Fibroblast of upper back skin (primary cell): ENCODE measurements around the gene EEF1A2.
A peak's percentile ranks its signal among the peaks of the same experiment; 100 is the strongest.

Source experiments
- DNase-seq: peaks from one replicate; pipeline ENCODE4 v3.0.0-alpha.2; 2013

Gene EEF1A2

DNA sequence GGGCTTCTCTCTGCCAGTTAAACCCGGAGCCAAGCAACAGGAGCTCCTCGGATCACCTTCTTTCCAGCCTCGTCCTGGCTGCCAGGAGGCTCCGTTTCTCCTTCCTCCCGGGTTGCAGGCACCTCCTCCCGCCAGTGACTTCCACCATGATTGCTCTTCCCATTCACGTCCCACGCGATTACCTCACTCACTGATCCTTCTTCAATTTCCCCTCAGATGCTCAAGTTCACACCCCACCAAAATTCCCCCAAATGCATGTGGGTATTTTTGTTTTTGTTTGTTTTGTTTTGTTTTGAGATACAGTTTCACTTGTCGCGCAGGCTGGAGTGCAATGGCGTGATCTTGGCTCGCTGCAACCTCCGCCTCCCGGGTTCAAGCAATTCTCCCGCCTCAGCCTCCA, 51.6 kb downstream of the EEF1A2 start:
- no peak for DNase-seq

DNA sequence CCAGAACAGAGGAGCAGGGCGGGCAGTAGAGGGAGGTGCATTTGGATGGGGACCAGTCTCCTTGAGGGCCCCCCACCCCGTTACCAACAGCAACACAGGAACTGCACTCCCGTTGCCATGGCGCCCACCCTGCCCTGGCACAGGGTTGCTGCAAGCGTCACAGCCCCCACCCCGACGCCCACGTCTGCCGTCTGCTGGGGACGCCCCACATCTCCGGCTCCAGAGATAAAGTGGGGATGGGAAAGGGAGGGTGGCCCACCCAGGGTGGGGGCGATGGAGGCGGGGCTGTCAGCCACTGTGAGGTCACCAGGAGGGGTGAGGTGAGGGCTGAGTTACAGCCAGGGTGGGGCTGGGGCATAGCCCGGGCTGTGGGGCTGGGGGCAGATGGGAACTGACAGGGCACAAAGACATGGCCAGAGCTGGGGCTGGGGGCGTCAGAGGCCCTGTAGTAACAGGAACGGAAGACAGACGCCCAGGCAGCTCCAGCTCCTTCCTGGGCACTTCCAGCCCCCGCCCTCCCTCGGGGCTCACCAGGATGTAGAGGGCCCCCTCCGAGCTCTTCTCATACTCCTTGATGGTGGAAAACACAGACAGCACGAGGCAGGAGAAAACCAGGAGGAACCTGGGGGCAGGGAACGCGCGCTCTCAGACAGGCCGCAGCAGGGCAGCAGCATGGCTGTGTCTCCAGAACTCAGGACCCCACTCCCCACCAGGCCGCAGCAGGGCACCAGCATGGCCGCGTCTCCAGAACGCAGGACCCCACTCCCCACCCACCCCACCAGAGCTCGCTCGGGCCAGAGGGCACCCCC, 52.5 kb downstream of the EEF1A2 start:
- DNase-seq = no peak

DNA sequence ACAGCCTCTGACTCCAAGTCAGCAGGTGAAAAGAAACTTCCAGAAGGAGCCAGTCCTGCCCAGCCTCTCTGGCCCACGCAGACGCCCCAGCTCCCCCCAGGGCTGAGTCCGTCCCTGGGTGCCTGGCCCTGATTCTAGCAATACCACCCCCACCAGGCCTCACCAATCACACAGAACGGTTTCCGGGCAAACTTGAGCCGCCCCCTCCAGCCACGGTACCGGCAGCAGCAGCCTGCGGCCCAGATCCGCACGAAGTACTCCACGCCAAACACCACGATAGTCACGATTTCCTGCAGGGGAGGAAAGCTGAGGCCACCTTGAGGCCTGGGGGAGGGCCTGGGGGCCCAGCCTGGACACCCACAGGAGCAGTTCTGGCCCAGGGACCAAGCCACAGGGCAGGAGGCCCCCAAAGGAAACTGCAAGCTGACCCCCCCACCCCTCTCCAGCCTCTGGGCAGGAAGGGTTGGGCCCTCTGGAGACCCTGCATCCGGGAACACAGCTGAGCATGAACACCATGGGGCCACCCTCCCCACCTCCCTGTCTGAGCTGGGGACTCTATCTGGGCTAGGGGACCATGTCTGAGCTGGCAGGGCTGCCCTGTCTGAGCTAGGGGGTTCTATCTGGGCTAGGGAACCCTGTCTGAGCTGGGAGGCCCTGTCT, 53.7 kb downstream of the EEF1A2 start:
- DNase-seq = no peak

DNA sequence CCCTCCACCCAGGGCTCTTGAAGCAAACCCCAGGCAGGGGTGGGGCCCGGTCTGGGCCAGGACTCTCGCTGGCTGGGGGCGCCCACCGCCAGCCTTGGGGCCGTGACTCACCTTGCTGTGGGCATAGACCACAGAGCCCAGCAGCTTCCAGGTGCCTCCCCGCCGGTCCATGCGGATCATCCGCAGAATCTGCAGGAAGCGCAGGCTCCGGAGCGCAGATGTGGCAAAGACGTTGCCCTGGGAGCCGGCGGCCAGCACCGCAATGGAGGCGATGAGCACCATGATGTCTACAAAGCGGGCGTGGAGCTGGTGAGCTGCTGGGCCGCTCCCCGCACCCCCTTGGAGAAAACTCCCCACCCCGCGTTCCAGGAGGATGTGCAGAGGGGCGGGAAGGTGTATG, 54.3 kb downstream of the EEF1A2 start:
- no peak for DNase-seq

DNA sequence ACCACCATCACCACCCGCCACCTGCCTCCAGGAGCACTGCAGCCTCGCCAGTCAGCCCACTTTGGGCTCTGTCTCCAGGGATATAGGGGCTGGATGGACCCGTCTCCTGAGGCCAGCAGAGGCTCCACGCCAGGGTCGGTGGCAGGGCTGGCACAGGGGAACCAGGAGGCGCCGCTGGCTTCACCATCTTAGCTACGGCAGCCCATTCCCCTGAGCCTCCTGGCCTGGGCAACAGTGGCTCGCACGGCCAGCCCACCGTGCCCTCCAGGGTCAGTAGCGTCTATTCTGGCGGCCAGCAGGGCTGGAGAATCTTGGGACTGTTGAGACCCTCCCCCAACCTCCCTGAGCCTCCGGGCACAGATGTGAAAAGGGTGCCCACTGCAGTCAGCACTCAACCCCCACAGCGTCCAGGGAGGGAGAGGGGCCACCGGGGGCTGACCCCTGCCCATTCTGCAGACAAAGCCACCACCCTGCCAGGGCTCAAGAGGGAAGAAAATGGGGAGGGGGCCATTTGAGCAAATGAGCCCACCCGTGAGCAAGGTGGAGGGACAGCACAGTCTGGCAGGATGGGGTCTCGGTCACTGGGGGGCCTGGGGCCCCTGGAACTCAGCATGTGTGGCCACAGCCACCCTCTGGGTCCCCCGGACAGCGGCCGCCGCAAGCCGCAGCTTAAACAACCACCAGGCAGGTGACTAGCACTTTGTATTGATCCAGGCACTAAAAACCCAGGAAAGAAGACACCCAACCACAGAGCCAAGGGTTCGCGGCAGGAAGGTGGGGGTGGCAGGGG, 55.1 kb downstream of the EEF1A2 start:
- DNase-seq = no peak

DNA sequence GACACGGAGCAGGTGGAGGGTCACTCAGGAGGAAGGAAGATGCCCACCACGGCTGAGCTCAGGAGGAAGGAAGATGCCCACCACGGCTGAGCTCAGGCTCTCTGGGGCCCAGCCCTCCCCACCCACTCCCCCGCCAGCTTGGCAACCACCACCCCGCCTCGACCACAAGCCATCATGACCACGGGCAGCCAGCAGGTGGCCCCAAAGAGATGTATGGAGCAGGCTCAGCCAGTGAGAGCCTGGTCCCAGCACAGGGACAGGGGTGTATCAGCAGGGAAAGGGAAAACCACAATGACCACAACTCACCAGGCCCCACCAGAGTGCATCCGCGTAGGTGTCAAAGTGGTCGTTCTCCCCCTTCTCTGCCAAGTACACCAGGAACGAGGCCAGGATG, 56.8 kb downstream of the EEF1A2 start:
- DNase-seq = peak; percentile 5

DNA sequence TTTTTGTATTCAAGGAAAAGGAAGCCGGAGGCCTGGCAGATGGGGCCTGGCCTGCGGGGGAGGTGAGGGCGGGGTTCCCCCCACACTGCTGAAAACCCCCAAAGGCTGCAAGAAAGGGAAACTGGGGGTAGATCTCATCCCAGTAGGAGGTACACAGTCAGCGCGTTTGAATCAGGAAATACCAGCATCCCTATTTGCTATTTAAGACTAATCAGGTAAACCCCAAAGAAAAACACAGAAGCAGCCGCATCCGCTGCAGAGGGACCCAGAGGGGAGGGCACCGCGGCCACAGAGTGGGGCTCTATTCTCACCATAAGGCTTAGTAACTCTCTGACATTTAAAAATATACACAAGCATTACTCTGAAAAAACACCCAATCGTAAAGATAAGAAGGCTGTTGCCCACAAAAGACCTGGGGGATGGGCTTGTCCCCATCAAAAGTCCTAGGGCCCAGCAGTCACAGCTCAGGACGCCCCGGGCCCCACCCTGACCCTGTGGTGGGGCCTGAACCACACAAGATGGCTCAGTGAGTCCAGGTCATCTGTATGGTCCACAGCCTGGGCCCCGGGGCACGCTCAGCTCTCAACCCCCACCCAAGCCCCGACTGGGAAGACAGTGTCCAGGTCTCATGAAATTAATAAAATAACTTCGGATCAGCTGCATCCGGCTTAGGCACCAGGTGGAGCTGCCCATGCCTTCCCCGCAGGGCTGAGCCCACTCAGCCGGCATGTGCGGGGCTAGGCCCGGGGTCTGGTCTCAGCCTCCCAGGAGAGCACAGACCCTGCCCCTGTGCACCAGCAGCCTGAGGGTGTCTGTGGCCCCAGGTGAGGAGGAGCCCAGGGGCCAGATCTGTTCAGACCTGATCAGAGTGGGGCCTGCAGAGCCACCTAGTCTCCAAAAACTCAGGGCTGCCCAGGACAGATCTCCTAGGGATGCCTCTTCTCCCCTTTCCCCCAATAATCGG, 57.5 kb downstream of the EEF1A2 start:
- DNase-seq = no peak

DNA sequence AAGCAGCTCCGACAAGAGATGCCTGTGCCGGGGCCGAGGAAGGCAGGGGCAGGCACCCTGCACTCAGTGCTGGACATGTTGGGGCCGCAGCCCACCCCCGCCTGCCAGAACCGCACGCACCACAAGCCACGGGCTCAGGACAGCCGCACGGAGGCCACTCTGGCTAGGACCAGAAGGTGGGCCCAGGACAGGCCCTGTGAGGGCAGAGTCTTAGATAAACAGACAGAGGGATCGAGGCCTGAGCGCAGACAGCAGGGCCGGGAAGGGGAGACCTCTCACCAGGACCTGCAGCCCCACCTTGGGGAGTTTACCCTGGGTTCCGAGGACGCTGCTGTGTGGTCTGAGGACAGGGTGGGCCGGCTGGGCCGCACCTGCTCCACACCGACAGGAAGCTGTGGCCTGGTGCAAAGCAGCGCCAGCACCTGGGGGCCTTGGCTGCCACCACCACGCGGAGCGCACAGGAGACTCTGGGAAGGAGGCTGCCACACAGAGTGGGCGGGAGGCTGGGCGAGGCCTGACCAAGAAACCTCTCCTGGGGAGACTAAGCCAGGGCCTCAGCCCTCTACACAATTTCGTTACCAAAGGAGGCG, 58.4 kb downstream of the EEF1A2 start:
- DNase-seq = no peak

DNA sequence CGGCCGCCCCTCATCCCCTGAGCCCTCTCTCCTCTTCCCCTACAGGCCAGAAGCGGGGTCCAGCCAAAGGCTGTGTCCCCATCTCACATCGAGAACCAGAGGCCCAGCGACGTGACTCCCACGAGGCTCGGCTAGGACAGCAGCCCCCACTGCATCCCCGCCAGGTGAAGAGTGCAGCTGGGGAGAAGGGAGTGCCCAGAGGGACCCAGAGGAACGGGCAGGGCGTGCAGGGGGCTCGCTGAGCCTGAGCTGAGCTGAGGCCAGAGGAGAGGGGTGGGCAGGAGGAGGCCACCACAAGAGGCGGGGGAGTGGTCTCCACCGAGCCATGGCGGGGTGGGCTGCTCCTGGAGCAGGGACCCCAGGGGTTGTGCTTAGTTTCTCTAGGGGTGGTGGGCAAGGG, 59.0 kb downstream of the EEF1A2 start:
- DNase-seq = no peak

DNA sequence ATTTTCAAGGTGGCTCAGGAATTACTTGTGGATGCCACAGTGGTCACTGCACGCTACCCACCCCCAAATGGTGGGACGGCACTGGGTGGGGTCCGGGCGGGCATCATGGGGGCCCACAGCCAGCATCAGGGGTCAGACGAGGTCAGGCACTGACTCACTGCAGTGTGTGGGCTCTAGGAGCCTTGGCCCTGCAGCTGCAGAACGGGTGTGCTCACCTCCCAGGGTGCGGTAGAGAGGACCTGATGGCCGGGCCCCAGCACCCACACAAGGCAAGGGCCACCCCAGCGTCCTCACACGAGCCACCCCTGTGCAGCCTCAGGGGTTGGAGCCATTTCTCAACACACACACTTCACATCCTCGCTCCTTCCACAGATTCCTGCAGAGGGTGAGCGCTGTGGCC, 60.8 kb downstream of the EEF1A2 start:
- no peak for DNase-seq
